Esophagus mucosa (tissue), 1 donor: ENCODE measurements around the gene ZDHHC21. TPM values are rescaled to one million over a fixed set of nuclear protein-coding genes. Genes with fewer than 3 reads are reported as not detected.
"Not testable (repeated sequence)": the region's sequence is repeated elsewhere in the genome, so short reads cannot be mapped to it uniquely, and the experiment has no call there.

Experiments used
- ATAC-seq: fragments of 200-7000 bp; cut with Tn5 transposase; one replicate; pipeline ENCODE4 v1.9.1; 2020
- total RNA-seq: library from RNA; stranded (reverse); gene quantifications from one replicate; pipeline ENCODE4 v1.2.4, GENCODE V29; 2023
- donor health status: DM: yes; HTN: yes; CAD: no.

The ZDHHC21 gene
- total RNA-seq, 1 donor from 2014 or later: 14.5 TPM

DNA sequence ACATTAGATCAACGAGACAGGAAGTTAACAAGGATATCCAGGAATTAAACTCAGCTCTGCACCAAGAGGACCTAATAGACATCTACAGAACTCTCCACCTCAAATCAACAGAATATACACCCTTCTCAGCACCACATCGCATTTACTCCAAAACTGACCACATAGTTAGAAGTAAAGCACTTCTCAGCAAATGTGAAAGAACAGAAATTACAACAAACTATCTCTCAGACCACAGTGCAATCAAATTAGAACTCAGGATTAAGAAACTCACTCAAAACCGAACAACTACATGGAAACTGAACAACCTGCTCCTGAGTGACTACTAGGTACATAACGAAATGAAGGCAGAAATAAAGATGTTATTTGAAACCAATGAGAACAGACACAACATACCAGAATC is 10.6 kb downstream of the ZDHHC21 start:
- not testable (repeated sequence) for ATAC-seq

DNA sequence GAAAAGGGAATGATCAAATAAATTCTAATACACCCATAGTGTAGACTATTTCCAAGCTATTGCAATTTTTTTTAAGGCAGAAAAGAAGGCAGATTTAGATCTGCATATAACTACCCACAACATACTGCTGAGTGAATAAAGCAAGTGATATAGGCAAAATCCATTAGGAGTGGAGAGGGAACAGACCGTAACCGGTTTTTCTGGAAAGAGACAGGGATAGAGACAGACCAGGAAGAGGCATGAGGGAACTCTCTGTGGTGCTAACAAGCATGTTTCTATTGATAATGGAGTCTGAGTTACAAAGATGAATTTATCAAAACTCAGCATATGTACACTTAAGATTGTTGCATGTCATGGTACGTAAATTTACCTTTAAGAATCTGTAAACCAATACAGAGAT is 14.5 kb downstream of the ZDHHC21 start:
- ATAC-seq: no peak

DNA sequence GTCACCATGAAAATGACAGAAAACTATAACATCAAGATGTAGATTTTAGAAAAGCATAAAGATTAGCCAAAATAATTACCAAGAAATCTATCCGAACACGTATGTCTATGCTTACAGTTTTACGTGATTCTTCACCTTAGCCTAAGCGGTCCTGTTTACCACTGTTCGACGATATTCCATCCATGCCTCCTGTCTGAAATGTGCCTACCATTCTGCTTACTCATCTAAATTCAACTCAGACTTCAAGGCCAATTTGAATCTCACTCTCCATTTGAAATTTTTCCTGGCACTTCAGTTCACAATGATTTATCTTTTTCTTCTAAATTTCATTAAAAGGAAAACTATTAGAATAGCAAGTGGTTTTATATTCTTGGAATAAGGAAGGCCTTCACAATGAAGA is 15.4 kb downstream of the ZDHHC21 start:
- ATAC-seq: no peak

DNA sequence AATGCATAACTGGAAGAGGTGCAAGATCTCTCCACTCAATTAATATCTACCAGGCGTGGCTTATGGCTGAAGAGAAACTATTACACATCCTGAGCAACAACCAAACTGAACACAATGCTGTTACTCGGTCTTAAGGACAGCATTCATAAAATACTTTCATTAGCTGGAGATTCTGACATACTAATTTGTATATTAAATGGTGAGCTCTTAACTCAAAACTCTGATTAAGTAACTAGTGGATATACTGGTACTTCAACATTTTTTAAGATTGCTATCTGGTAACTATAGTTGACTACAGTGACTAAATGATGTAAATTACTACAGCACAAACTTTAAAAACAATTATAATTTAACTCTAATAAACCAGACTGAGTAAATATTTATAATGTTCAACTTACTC is 15.8 kb downstream of the ZDHHC21 start:
- no peak for ATAC-seq

DNA sequence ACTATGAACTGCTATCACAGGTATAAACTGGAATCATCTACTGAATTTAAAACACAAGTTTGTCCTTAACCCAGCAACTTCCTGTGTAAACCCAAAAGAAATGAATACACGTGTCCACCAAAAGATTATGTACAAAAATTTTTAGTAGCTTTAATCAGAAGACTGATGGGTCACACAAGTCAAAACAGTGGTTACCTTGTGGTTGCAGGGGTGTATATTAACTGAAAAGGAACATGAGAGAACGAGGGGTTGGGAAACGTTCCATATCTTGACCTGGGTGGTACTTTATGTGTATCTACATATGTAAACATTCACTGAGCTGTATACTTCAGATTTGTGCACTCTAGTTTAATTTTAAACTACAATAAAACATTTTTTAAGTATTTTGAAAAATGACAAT is 18.6 kb downstream of the ZDHHC21 start:
- no peak for ATAC-seq

DNA sequence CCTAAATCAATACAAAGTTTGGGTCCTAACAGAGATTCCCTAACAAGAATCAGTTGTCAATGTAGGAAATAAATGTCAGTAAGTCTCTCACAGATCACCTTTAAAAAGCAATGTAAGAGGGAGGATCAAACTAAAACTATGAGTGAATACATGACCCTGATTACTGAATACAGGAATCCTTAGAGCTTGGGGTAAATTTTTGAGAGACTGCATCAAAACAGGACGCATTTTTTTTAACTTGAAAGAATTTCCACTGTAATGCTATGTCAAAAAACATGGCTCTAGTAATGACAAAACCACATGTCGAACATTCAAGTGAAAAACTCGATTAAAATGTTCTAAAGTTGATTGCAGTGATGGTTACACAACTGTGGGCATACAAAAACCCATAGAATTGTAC is 21.9 kb downstream of the ZDHHC21 start:
- no peak for ATAC-seq

DNA sequence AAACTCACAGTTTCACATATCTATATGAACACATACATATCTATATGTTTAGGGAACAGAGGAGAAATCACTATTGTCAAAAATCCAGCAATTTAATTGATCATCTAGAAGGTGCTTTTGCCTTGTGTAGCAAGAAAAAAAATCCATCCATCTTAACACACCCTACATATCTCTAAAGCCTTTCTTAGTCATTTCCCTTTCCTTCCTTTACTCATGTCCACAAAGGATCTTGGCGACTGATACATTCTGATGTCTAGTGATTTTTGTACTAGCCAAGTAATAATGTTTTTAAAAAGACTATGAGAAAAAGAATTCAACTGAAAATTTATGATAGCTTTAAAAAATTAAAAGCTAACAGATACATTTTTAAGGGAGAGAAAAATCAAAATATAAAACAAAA is 22.5 kb downstream of the ZDHHC21 start:
- no peak for ATAC-seq

DNA sequence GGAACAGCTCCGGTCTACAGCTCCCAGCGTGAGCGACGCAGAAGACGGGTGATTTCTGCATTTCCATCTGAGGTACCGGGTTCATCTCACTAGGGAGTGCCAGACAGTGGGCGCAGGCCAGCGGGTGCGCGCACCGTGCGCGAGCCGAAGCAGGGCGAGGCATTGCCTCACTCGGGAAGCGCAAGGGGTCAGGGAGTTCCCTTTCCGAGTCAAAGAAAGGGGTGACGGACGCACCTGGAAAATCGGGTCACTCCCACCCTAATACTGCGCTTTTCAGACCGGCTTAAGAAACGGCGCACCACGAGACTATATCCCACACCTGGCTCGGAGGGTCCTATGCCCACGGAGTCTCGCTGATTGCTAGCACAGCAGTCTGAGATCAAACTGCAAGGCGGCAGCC is 29.2 kb downstream of the ZDHHC21 start:
- ATAC-seq: not testable (repeated sequence)

DNA sequence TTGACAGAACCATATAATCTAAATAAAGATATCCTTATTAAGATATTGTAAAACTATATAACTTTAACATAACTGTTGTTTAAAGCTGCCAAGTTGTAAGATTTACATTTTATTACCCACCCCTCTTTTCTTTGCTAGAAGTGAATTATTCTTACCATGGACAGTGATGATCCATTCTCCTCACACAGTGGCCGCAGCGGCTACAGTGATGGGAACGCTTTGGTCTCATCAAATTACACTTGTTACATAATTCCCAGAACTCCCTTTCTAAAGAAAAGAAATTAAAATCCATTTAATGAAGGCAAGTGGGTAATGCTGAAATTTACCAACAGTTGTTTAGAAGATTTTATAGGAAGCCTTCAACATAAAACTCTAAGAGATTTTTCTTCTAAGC is 31.2 kb downstream of the ZDHHC21 start:
- no peak for ATAC-seq

DNA sequence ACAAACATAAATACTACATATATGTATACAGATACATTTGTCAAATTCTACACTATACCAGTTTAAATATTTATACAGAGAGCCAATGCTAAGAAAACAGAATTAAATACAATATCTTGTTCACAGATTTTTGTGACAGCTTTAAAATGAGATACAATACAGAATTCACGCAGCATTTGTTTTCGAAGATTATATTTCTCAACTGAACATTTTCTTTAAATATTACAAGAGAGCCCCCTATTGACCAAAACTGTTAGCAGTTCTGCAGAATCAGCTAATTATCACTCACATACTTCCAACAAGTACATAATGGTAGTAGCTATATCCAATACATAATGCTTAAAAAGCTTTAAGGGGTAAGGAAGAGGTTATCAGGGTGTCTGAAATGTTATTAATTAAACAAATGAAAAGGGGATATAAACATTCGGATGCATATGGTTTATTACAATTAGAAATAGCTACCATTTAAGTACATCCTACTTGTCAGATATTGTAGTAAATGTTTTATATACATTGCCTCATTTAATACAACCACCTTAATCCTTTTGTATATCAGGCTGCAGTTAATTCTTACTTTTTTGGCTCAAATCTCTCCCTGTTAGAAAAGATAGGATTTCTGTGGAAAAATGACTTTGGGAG is 31.7 kb downstream of the ZDHHC21 start:
- no peak for ATAC-seq

DNA sequence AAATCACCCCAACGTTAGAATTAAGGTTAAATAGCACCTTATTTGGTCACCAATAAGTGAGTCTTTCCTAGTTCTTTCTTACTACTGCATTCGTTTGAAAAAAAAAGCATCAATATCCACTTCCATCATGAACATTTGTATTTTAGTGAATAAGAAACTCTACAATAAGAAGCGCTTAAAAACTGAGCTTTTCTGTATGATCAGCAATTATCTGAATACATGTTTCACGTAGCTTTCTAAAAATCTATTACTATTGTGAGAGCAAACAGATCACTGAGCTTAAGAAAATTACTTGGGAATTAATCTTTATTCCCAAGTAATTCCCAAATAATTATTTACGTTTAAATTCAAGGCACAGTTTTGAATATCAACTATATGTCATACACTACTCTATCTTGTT is 32.5 kb downstream of the ZDHHC21 start:
- ATAC-seq: no peak

DNA sequence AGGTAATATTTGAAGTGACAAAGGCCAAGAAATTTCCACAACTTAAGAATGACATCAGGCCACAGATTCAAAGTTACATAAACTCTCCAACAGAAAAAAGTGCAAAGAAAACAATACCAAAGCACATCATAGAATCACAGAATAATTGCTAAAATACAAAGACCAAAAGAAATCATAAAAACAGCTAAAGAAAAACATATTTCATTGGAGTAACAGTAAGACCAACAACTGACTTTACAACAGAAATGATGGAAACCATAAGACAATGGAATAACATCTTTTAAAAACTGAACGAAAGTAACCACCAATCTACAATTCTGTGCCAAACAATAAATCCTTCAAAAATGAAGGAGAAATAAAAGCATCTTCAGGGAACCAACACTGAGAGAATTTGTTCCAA is 38.3 kb downstream of the ZDHHC21 start:
- ATAC-seq: no peak

DNA sequence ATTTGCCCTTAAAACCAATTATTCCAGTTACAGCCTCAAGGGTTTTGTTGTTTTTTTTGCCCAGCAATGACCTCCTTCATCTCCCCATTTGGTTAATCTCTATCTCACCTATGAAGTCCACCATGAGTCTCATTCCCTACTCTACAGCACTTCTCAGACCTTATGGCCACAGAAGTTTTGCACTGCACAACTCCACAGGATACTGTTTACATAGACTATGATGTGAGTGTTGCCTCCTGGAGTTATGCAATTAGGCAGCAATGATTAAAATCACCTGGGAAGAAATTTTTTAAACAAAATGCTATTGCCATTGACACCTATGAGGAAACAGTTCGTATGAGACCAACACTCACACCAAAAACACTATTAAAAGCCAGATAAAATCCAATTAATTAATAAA is 39.7 kb downstream of the ZDHHC21 start:
- ATAC-seq: no peak

DNA sequence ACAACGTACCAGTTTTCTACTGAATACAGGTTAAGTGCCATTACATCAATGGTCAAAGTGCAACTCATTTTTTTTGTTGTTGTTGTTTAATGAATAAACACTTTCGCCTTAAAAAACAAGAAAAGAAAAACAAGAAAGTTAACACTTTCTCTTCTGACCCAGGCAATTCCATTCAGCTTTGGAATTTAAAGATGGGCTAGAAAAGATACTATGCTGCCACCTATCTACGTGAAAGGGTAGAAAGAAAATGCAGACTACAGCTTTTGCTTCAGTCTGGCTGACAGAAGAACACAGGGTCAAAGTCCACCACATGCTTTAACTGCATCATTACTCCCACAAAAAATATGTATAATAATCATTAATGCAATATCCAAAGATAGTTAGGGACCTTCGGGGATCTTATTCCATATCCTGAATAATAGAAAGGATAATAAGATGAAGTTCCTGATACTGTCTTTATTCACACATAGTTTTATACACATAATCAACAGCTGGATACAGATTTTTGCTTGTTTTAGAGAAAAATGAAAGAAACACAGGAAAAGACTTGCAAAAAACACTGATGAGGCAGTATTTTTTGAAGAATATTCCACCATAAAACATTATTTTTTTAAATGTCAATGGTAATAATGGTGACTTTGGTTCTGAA is 40.4 kb downstream of the ZDHHC21 start:
- ATAC-seq: no peak

DNA sequence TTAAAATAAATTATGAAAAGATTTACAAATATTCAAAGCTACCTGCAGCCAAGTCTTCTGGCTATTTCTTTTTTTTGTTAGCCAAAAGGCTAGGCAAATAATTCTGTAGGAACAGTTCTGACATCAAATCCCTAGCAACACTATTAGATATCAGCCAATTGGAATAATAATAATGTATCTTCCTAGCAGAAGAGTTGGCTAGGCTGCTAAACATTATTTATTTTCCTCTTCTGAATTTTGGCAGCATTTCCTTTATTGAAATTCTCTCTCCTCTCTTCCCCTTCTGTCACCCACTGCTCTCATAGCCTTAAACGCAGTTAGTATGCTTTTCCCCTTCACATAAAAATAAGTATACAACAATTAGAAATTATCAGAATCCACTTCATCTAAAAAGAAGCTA is 42.6 kb downstream of the ZDHHC21 start:
- ATAC-seq: no peak

DNA sequence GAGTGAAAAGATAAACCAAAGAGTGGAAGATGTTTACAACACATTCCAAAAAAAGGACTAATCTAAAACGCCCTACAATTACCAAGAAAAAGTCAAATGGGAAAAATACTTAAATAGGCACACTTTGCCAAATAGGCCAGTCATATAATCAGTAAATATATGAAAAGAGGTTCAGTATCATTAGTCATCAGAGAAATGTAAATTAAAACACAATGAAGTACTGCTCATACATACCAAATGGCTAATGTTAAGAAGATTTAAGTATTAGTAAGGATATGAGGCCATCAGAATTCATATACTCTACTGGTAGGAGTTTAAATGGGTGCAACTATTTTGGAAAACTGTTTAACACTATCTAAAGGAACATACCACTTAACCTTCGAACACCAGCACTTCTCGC is 47.6 kb downstream of the ZDHHC21 start:
- ATAC-seq: no peak

DNA sequence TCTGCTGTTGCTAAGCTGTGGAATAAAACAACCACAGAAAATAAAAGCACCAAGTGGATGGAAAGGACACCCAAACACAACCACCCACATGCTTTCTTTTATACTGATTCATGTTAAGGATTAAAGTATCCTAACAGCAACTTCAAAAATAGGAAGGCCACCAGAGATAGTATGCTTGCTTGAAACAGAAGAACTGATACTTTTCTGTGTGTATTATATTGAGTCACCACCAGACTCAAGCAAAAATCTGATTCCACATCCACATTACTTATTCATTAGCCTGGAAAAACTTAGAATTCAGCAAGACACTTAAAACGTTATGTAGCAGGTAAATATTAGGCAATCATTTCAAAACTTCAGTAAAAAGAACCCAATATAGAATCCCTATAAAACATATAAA is 52.3 kb downstream of the ZDHHC21 start:
- no peak for ATAC-seq

DNA sequence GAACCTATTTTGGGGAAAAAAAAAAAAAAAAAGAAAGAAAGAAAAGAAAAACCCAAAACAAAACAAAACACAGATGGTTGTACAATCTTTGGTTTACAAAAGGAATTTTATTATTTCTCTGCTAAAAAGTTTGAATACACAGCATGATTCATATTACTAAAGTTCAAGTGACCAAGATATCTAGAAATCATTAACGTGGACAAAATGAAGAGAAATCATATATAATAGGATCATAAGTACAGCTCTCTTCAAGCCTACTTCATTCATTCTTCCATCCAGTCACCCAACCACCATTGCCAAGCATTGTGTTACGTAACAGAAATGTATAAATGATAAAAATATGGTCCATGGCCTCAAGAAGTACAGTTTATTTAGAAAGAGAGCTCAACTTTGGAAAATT is 52.9 kb downstream of the ZDHHC21 start:
- ATAC-seq: no peak

DNA sequence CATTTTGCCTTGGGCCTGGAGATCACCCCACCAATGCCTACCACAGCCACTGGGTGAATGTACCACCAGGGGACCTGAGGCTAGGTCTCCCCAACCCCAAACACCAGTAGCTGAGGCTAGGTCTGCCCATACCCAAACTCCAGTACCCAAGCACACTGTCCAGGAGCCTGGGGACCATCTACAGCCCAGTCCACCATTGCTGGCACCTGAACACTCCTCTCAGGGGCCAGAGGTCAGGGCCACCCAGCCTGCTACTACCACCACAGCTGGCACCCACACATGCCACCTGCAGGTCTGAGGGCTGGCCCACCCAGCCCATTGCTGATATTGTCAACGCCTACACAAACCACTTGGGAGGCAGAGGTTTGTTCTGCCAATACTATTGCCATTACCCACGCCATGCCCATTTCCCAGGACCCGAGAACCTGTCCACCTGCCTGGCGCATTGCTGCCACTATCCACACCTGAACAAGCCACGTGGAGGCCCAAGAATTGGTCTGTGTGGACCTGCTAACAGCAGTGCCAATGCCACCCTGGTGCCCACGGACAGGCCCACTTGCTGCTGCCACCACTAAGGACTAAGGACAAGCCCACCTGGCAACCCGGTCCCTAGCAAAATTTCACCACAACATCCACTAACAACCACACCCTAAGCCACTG is 59.2 kb downstream of the ZDHHC21 start:
- no peak for ATAC-seq

DNA sequence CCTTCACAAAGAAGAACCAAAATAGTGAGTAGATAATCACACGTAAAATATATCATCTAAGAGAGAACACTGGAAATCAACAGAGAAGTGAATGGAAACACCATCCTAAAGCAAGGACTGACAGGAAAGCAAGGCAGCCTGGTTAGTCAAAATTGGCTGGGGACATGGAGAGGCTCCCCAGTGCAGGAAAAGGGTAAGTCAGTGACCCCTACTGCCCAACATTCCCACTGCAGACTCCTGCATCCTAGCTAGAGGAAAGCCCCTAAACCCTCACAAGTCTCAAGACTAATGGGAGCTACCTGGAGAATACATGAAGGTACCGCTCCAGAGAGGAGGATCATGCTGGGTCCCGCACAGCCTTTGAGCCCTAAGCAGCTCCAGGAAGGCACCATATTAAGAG is 60.1 kb downstream of the ZDHHC21 start:
- ATAC-seq: no peak

DNA sequence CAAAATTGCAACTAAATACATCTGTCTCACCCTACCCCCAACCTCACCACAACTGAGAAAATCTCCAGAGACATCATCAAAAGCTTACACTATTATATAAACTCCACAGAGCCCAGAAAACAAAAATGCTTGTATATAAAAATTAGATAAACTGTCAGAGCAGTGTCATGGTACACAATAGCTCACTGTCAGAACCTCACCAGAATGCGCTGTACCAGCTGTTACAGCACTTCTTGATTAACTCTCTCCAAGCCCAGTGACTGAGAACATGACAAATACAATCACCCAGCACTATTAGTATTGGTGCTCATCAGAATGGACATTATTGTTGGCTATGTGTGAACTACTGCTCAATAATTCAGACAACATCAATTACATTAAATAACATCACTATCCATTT is 65.7 kb downstream of the ZDHHC21 start:
- ATAC-seq: no peak

DNA sequence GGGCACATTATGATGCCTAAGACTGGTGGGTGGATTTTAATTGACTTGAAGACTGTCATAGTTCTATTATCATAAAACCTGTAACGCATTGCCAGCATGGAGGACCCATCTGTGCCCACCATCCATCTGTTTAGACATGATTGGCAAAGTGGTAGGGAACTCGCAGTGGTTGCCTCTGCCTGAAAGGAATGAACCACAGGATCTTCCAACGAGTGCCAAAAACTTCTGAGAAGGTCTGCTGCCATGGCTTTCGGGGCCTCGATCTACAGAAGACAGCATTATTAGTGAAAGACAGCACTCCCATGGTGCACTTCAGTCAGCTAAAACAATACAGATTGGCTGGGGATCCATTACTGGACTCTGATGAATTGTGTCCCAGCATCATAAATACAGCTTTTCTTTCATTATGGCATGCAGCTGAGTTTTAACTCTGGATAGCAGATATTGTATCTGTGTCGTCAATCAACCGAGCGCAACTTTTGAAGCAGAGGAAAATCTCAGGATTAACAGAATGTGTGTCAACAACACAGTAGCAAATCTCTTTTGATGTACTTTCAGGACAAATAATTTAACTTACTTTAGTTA is 74.3 kb downstream of the ZDHHC21 start:
- ATAC-seq: no peak

DNA sequence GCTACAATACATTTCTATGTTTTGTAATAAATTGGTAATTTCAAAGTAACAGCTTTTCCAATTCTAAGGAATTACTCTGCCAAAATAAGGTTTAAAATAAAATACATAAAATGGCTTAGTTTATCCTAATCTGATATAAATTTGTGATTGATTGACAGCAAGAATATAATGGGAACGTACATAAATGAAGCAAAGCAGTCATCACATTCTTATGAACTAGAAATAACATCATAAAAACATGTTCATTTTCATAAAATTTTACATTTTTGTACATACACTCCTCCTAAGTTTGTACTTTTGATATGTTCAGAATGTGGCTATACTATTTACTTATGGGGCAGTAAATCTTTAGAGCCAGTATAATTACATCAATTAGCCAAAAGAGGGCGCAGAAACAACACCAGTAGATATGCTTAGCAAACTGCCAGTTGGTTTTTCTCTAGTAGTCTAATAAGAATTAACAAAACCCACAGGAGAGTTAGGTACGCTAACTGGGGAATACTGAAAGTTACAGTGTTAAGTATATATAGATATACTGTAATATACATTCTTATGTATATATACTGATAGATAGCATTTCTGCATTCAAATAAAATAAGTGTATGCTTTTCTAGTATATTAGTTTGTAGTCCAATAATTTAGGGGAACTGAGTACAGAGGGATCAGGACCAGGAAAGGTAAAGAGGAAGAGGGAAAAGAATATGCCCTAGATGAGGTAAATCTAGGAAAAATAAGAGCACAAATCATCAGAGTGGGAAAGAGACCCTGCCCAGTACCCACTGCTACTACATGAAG is 76.8 kb downstream of the ZDHHC21 start:
- ATAC-seq: peak; percentile 38
